Lung (tissue), 12 donors: ENCODE data around the gene PABPC1L. TPM values are rescaled to one million over a fixed set of nuclear protein-coding genes. Genes with fewer than 3 reads are reported as not detected.

Source experiments
- ATAC-seq: fragments of 200-7000 bp; cut with Tn5 transposase; one replicate; pipeline ENCODE4 v1.9.1; 2020; ENCODE audit warnings: moderate number of reproducible peaks; ENCODE audit not compliant: insufficient read depth, low FRiP score
- DNase-seq, 3 donors: peaks; one replicate each; pipeline ENCODE4 v3.0.0-alpha.2; 2013 to 2017
- H3K27ac ChIP-seq, 2 donors: one replicate each; pipeline ENCODE4 v1.5.1; 2013; ENCODE audit warnings: mild to moderate bottlenecking in 2 of 2, moderate library complexity in 2 of 2, control low read depth in 1 of 2, inconsistent platforms in 1 of 2, low read depth in 1 of 2, low read length in 1 of 2
- H3K27me3 ChIP-seq, 3 donors: one replicate each; pipeline ENCODE4 v1.5.1; 2013; ENCODE audit warnings: low read length in 2 of 3; ENCODE audit not compliant: control insufficient read depth in 3 of 3, insufficient read depth in 3 of 3
- H3K36me3 ChIP-seq, 4 donors: one replicate each; pipeline ENCODE4 v1.5.1; 2013; ENCODE audit warnings: low read length in 4 of 4, mild to moderate bottlenecking in 1 of 4, moderate library complexity in 1 of 4; ENCODE audit not compliant: control insufficient read depth in 4 of 4, insufficient read depth in 4 of 4
- H3K4me1 ChIP-seq, 5 donors: one replicate each; pipeline ENCODE4 v1.5.1; 2013; ENCODE audit warnings: low read length in 5 of 5, mild to moderate bottlenecking in 2 of 5, moderate library complexity in 1 of 5; ENCODE audit not compliant: control insufficient read depth in 5 of 5, insufficient read depth in 5 of 5
- H3K4me3 ChIP-seq: one replicate; pipeline ENCODE4 v1.5.1; 2013; ENCODE audit warnings: mild to moderate bottlenecking, control low read depth, moderate library complexity
- H3K9ac ChIP-seq, 2 donors: one replicate each; pipeline ENCODE4 v1.5.1; 2013; ENCODE audit warnings: low read length in 2 of 2, control low read depth in 1 of 2; ENCODE audit not compliant: insufficient read depth in 1 of 2
- H3K9me3 ChIP-seq, 4 donors: one replicate each; pipeline ENCODE4 v1.5.1; 2013; ENCODE audit warnings: low read length in 3 of 4, mild to moderate bottlenecking in 1 of 4, moderate library complexity in 1 of 4; ENCODE audit not compliant: control insufficient read depth in 4 of 4, insufficient read depth in 3 of 4
- WGBS, 2 donors: extraction: QIAGEN DNeasy Blood & Tissue Kit; methylation state at CpG; one replicate each; pipeline ENCODE4 v1.1.7; 2013; 5-methylcytosine and 5-hydroxymethylcytosine counted together
- polyA plus RNA-seq, 2 donors: library from polyadenylated mRNA; stranded (reverse); fragments of 200-250 nt; gene quantifications; one replicate each; pipeline ENCODE4 v1.2.1, GENCODE V29; 2013
- total RNA-seq, 2 donors: library from RNA; depleted of rRNA in 1 of 2; stranded (reverse); fragments of >200 nt in 1 of 2; gene quantifications; one replicate each; pipeline ENCODE4 v1.2.1, GENCODE V29; 2014 to 2021
- TF ChIP-seq, protein P1 (sequence below): IDR thresholded peaks from 2 replicates; pipeline ENCODE4 v1.5.1; 2012; ENCODE audit warnings: mild to moderate bottlenecking; ENCODE audit errors: control extremely low read depth, extremely low read depth
- donor health status: control.
- donor health status: control.
- donor health status: Bipolar disorder and iron deficiency.
- donor health status: healthy.
- donor health status: DM: yes; HTN: yes; CAD: no.

The PABPC1L gene
- total and polyA plus RNA-seq, 4 donors, result 16.9 to 63.3 (median 45.7) TPM

DNA sequence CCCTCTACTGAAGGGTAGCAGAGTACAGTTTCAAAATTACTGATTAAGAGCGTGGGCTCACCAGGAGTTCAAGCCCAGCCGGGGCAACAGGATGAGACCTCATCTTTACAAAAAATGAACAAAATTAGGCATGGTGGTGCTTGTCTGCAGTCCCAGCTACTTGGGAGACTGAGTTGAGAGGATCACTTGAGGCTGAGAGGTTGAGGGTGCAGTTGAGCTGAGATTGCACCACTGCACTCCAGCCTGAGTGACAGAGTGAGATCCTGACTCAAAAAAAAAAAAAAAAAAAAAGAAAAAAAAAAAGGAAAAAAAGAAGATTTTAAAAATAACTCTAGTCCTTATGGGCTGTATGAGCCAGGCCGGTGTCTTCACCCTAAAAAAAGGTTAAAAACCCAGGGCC is 18.7 kb downstream of the PABPC1L start:
- 67 to 74% methylated on average over 3 of the region's 3 CpGs for WGBS, 2 donors
- ATAC-seq (no peak), DNase-seq (no peak)
- Histone ChIP-seq H3K36me3 (peaks cover 0 to 20% (median 5%) of the 10 kb centered on the region in 4 donors), H3K4me3 (no peak overlapping the region), H3K27me3 (no peaks in the 10 kb centered on the region), H3K4me1 (no peaks in the 10 kb centered on the region), H3K9ac (no peak overlapping the region), H3K27ac (no peak overlapping the region), H3K9me3 (no peaks in the 10 kb centered on the region)
- TF ChIP-seq, protein P1, sequence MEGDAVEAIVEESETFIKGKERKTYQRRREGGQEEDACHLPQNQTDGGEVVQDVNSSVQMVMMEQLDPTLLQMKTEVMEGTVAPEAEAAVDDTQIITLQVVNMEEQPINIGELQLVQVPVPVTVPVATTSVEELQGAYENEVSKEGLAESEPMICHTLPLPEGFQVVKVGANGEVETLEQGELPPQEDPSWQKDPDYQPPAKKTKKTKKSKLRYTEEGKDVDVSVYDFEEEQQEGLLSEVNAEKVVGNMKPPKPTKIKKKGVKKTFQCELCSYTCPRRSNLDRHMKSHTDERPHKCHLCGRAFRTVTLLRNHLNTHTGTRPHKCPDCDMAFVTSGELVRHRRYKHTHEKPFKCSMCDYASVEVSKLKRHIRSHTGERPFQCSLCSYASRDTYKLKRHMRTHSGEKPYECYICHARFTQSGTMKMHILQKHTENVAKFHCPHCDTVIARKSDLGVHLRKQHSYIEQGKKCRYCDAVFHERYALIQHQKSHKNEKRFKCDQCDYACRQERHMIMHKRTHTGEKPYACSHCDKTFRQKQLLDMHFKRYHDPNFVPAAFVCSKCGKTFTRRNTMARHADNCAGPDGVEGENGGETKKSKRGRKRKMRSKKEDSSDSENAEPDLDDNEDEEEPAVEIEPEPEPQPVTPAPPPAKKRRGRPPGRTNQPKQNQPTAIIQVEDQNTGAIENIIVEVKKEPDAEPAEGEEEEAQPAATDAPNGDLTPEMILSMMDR, result no peak

DNA sequence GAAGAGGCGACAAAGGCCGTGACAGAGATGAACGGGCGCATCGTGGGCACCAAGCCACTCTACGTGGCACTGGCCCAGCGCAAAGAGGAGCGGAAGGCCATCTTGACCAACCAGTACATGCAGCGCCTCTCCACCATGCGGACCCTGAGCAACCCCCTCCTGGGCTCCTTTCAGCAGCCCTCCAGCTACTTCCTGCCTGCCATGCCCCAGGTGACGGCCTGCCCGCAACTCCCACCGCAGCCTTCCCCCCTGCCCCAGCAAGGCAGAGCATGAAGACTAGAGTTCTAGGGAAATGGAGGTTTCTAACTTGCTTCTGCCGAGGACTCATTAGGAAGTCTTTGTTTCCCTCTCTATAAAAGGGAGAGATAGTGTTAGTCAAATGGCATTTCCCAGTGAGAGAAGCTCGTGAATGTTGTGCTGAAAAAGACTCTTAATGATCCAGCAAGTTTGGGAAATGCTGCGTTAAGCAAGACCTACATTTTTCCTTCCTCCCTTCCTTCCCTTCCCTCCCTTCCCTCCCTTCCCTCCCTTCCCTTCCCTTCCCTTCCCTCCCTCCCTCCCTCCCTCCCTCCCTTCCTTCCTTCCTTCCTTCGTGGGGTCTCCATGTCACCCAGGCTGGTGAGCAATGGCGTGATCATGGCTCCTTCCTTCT is 20.8 kb downstream of the PABPC1L start:
- ATAC-seq, result no peak
- WGBS, 2 donors, result 90 to 93% methylated on average over 18 of the region's 18 CpGs

DNA sequence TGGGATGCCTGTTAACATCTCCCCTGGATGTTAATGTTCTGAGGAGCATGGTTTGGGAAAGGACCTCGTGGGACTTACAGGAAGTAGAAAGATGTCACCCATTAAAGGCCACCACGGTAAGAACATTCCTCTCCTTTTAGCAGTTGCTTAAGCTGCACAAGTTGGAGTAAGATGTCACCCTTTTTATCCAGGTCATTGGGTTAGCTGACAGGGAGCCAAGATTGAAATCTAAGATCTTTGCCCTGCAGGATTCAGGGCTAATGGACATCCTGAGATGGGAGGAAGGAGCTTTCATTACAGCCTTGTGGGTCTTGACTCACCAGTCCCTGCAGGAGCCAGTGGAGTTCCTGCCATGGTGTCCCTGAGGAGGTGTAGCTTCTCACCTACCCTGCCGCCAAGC is 22.1 kb downstream of the PABPC1L start:
- no peak for ATAC-seq
- TF ChIP-seq, protein P1, result no peak
- Histone ChIP-seq H3K27me3 (no peaks in the 10 kb centered on the region), H3K9me3 (no peaks in the 10 kb centered on the region), H3K4me1 (no peaks in the 10 kb centered on the region), H3K9ac (no peak overlapping the region), H3K36me3 (peaks cover 0 to 22% (median 12%) of the 10 kb centered on the region in 4 donors), H3K27ac (no peak overlapping the region), H3K4me3 (no peak overlapping the region)
- 80 to 85% methylated on average over 3 of the region's 3 CpGs for WGBS, 2 donors
- DNase-seq, result no peak

More for the DNA sequence above, 20.8 kb downstream of the PABPC1L start:
- Histone ChIP-seq H3K4me1 (no peaks in the 10 kb centered on the region), H3K4me3 (no peak overlapping the region), H3K27me3 (no peaks in the 10 kb centered on the region), H3K9me3 (no peaks in the 10 kb centered on the region), H3K36me3 (peaks cover 0 to 17% (median 6%) of the 10 kb centered on the region in 4 donors), H3K9ac (no peak overlapping the region), H3K27ac (no peak overlapping the region)
- no peak for DNase-seq
- TF ChIP-seq, protein P1, result no peak

DNA sequence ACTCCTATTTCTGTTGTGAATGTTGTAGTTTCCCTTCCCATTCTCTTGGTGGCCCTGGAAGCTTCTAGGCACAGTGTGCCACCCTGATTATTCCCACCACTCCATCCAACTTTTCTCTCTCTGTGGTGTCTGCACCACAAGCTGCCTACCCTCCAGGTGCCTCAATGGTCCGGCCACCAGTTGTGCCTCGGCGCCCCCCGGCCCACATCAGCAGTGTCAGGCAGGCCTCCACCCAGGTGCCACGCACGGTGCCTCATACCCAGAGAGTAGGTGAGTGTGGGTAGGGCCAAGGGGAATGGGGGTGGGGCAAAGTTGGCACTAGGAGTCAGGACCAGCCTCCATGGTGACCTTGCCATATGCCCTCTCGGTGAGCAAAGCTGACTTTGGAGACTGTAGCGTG is 23.1 kb downstream of the PABPC1L start:
- Histone ChIP-seq H3K9ac (no peak overlapping the region), H3K4me1 (no peaks in the 10 kb centered on the region), H3K9me3 (no peaks in the 10 kb centered on the region), H3K27me3 (no peaks in the 10 kb centered on the region), H3K27ac (no peak overlapping the region), H3K36me3 (peaks cover 0 to 26% (median 12%) of the 10 kb centered on the region in 4 donors), H3K4me3 (no peak overlapping the region)
- WGBS, 2 donors, result 97 to 100% methylated on average over 8 of the region's 8 CpGs
- TF ChIP-seq, protein P1, result no peak
- no peak for ATAC-seq
- no peak for DNase-seq
